Suprapubic skin (tissue), 3 donors: ENCODE measurements around the gene PIP5K1C.

ENCODE experiments used
- POLR2AphosphoS5 ChIP-seq, 3 donors: sonication (generic); formaldehyde crosslinking; IDR thresholded peaks; one replicate each; pipeline ENCODE4 v1.6.1; 2017; ENCODE audit warnings: antibody characterized with exemption in 3 of 3
- TF ChIP-seq, protein P1 (sequence below), 2 donors: fragments of 200-600 bp in 1 of 2; fragments of 450-650 bp in 1 of 2; sonication (generic) in 1 of 2; IDR thresholded peaks; one replicate each; pipeline ENCODE4 v1.5.1; 2016 to 2019; ENCODE audit warnings: antibody characterized with exemption in 2 of 2, mild to moderate bottlenecking in 1 of 2, moderate library complexity in 1 of 2

DNA sequence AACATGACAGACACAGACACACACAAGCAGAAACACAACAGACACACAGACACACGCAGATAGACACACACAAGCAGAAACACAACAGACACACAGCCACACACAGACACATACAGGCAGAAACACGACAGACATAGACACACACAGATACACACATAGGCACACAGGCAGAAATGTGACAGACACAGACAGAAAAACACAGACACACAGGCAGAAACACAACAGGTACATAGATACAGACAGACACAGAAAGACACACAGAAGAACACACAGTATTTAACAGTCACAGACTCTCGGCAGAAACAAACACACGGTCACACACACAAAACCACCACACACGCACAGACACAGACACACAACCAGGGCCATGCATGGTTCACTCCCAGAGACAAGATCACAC, 94.5 kb downstream of the PIP5K1C start:
- no peak for TF ChIP-seq POLR2AphosphoS5 (IDR thresholded peaks at IDR 0.05)
- TF ChIP-seq, protein P1, sequence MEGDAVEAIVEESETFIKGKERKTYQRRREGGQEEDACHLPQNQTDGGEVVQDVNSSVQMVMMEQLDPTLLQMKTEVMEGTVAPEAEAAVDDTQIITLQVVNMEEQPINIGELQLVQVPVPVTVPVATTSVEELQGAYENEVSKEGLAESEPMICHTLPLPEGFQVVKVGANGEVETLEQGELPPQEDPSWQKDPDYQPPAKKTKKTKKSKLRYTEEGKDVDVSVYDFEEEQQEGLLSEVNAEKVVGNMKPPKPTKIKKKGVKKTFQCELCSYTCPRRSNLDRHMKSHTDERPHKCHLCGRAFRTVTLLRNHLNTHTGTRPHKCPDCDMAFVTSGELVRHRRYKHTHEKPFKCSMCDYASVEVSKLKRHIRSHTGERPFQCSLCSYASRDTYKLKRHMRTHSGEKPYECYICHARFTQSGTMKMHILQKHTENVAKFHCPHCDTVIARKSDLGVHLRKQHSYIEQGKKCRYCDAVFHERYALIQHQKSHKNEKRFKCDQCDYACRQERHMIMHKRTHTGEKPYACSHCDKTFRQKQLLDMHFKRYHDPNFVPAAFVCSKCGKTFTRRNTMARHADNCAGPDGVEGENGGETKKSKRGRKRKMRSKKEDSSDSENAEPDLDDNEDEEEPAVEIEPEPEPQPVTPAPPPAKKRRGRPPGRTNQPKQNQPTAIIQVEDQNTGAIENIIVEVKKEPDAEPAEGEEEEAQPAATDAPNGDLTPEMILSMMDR (IDR thresholded peaks at IDR 0.05), result no peak
